Keratinocyte (primary cell): ENCODE data around the gene TAF10. TPM values are rescaled to one million over a fixed set of nuclear protein-coding genes. Genes with fewer than 3 reads are reported as not detected.

Experiments used
- DNase-seq: peaks from one replicate; pipeline ENCODE4 v3.0.0-alpha.2; 2011; ENCODE audit warnings: low read depth, missing footprints, low spot score
- FAIRE-seq: peaks from 2 replicates; lab custom pipeline; 2011; peaks lifted over from hg19 to GRCh38; lab: Jason Lieb, UNC
- H2AFZ ChIP-seq: 2 replicates; pipeline ENCODE4 v1.6.0; 2012; ENCODE audit warnings: low read length, control low read depth, inconsistent platforms; ENCODE audit not compliant: control insufficient read depth
- H3K27ac ChIP-seq: 2 replicates; pipeline ENCODE4 v1.5.1; 2011; ENCODE audit warnings: low read length; ENCODE audit not compliant: control insufficient read depth, insufficient read depth
- H3K27me3 ChIP-seq: 3 replicates; pipeline ENCODE4 v1.6.0; 2011; ENCODE audit warnings: low read length; ENCODE audit not compliant: control insufficient read depth, insufficient read depth; ENCODE audit errors: extremely low read depth
- H3K36me3 ChIP-seq, 2 experiments: 2 replicates in 1 of 2; 3 replicates in 1 of 2; pipeline ENCODE4 v1.5.1; 2011; ENCODE audit warnings: low read length in 2 of 2, mild to moderate bottlenecking in 1 of 2; ENCODE audit not compliant: control insufficient read depth in 2 of 2, insufficient read depth in 2 of 2; ENCODE audit errors: extremely low read depth in 1 of 2
- H3K4me1 ChIP-seq: 3 replicates; pipeline ENCODE4 v1.5.1; 2011; ENCODE audit warnings: low read length; ENCODE audit not compliant: control insufficient read depth, insufficient read depth; ENCODE audit errors: extremely low read depth
- H3K4me2 ChIP-seq: 3 replicates; pipeline ENCODE4 v1.6.0; 2011; ENCODE audit warnings: low read depth, low read length; ENCODE audit not compliant: control insufficient read depth, insufficient read depth; ENCODE audit errors: extremely low read depth
- H3K4me3 ChIP-seq, 3 experiments: fragments of 200-600 bp in 1 of 3; sonication (generic) in 1 of 3; 2 replicates in 2 of 3; 3 replicates in 1 of 3; pipeline ENCODE4 v1.5.1; 2011 to 2016; ENCODE audit warnings: low read length in 3 of 3, mild to moderate bottlenecking in 3 of 3, control low read depth in 2 of 3, inconsistent platforms in 1 of 3, low read depth in 1 of 3, mixed read lengths in 1 of 3, mixed run types in 1 of 3, moderate library complexity in 1 of 3; ENCODE audit not compliant: control insufficient read depth in 2 of 3, insufficient read depth in 2 of 3; ENCODE audit errors: extremely low read depth in 1 of 3
- H3K79me2 ChIP-seq: 2 replicates; pipeline ENCODE4 v1.6.0; 2012; ENCODE audit warnings: low read length; ENCODE audit not compliant: control insufficient read depth, insufficient read depth
- H3K9ac ChIP-seq: 3 replicates; pipeline ENCODE4 v1.6.0; 2011; ENCODE audit warnings: low read length; ENCODE audit not compliant: control insufficient read depth, insufficient read depth; ENCODE audit errors: extremely low read depth
- H3K9me1 ChIP-seq: 3 replicates; pipeline ENCODE4 v1.6.0; 2011; ENCODE audit warnings: low read length; ENCODE audit not compliant: control insufficient read depth, insufficient read depth; ENCODE audit errors: extremely low read depth
- H3K9me3 ChIP-seq: 2 replicates; pipeline ENCODE4 v1.5.1; 2012; ENCODE audit warnings: low read depth, low read length; ENCODE audit not compliant: control insufficient read depth
- H4K20me1 ChIP-seq: 3 replicates; pipeline ENCODE4 v1.6.0; 2011; ENCODE audit warnings: low read length; ENCODE audit not compliant: control insufficient read depth, insufficient read depth; ENCODE audit errors: extremely low read depth
- EZH2 ChIP-seq: IDR thresholded peaks from one replicate; pipeline ENCODE4 v1.6.1; 2012; ENCODE audit warnings: inconsistent platforms, mild to moderate bottlenecking, low read length, moderate library complexity
- dilution Hi-C: fragments of 300-500 bp; cut with MboI; formaldehyde crosslinking; loops from one replicate; pipeline ENCODE4 v1.7.0; 2020; ENCODE audit warnings: low sequenced_read_pairs; ENCODE audit not compliant: extremely low pct_ligation_motif_present
- polyA plus RNA-seq, 5 experiments: library from polyadenylated mRNA; depleted of rRNA in 3 of 5; stranded (reverse) in 3 of 5; stranded (forward) in 1 of 5; unstranded in 1 of 5; fragments of >200 nt; gene quantifications; 1 replicate in 1 of 5; 2 replicates in 3 of 5; 3 replicates in 1 of 5; pipeline versions ENCODE4 v1.2.1 to v1.2.3, GENCODE V29; 2011 to 2012; ENCODE audit warnings: missing spikeins in 2 of 5, low read depth in 1 of 5, low replicate concordance in 1 of 5
- TF ChIP-seq, protein P1 (sequence below), 3 experiments: IDR thresholded peaks in 1 of 3; conservative IDR thresholded peaks in 1 of 3; optimal IDR thresholded peaks in 1 of 3; 2 replicates in 2 of 3; 3 replicates in 1 of 3; pipeline versions ENCODE3 to v1.5.1; 2011; ENCODE audit warnings: low read length in 3 of 3, mild to moderate bottlenecking in 3 of 3, moderate library complexity in 2 of 3, control low read depth in 1 of 3, inconsistent platforms in 1 of 3; ENCODE audit not compliant: insufficient read depth in 2 of 3; ENCODE audit errors: extremely low read depth in 1 of 3

TAF10 gene
- polyA plus RNA-seq, 1 donor (not counting 4 experiments of a cell fraction or from before 2014, with no cell fraction given): 165 TPM

DNA sequence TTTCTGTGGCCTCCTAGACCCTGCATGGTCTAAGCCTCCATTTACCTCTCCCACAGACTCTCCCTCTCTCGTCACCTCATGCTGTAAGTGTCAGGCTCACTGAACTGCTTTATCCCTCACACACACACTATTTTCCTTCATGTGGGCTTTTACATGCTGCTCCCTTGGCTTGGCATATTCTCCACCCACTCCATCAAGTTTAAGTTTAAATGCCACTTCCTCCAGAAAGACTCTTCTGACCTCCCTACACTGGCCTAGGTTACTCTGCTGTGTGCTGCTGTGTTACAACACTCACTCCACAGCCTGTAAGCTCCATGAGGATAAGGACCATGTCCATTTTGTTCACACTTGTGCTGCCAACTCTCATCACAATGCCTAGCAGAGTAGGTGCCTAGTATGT, 41.1 kb upstream of the TAF10 start:
- no peaks in the 10 kb centered on the region for H3K9me3 ChIP-seq
- dilution Hi-C loops: no loop called here
- no peaks in the 10 kb centered on the region for H3K4me1 ChIP-seq
- DNase-seq (no peak), FAIRE-seq (no peak)
- H3K9me1 ChIP-seq: no peaks in the 10 kb centered on the region
- H4K20me1 ChIP-seq: no peaks in the 10 kb centered on the region
- TF ChIP-seq, protein P1, sequence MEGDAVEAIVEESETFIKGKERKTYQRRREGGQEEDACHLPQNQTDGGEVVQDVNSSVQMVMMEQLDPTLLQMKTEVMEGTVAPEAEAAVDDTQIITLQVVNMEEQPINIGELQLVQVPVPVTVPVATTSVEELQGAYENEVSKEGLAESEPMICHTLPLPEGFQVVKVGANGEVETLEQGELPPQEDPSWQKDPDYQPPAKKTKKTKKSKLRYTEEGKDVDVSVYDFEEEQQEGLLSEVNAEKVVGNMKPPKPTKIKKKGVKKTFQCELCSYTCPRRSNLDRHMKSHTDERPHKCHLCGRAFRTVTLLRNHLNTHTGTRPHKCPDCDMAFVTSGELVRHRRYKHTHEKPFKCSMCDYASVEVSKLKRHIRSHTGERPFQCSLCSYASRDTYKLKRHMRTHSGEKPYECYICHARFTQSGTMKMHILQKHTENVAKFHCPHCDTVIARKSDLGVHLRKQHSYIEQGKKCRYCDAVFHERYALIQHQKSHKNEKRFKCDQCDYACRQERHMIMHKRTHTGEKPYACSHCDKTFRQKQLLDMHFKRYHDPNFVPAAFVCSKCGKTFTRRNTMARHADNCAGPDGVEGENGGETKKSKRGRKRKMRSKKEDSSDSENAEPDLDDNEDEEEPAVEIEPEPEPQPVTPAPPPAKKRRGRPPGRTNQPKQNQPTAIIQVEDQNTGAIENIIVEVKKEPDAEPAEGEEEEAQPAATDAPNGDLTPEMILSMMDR (optimal IDR thresholded peaks at IDR 0.05 in 1 of 3, IDR thresholded peaks at IDR 0.05 in 1 of 3, conservative IDR thresholded peaks at IDR 0.05 in 1 of 3; ENCODE audit: extremely low read depth in 1 of 3, insufficient read depth in 2 of 3, low read length in 3 of 3): no peak
- no peak for TF ChIP-seq EZH2
- no peak overlapping the region for H3K9ac ChIP-seq
- peaks cover 63% of the 10 kb centered on the region for H3K27me3 ChIP-seq
- no peak overlapping the region for H3K4me3 ChIP-seq
- H3K36me3 ChIP-seq: no peaks in the 10 kb centered on the region
- no peak overlapping the region for H3K4me2 ChIP-seq
- H3K79me2 ChIP-seq: no peaks in the 10 kb centered on the region
- no peak overlapping the region for H2AFZ ChIP-seq
- no peak overlapping the region for H3K27ac ChIP-seq

DNA sequence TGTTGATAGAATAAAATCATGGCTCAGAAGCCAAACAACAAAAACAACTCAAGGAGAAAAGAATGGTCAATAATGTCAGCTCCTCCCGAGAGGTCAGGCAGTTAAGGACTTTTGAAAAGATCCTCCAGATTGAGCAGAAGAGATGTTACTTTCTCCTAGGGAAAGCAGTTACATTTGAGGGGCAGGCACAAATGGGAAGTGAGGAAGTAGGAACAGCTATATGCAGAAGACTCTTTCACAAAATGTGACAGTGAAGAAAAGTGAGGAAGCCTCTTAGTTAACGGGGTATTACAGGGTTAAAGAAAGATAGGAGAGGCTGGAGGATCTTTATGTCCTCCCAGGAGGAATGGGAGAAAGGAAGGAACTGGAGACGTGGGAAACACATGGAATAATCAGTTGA, 40.2 kb upstream of the TAF10 start:
- Histone ChIP-seq H4K20me1 (no peaks in the 10 kb centered on the region), H3K27ac (no peak overlapping the region), H3K9me3 (no peaks in the 10 kb centered on the region), H3K36me3 (no peaks in the 10 kb centered on the region), H3K27me3 (peaks cover 60% of the 10 kb centered on the region), H3K4me1 (no peaks in the 10 kb centered on the region), H3K9ac (no peak overlapping the region), H3K9me1 (no peaks in the 10 kb centered on the region), H3K79me2 (no peaks in the 10 kb centered on the region), H3K4me3 (no peak overlapping the region), H2AFZ (no peak overlapping the region), H3K4me2 (no peak overlapping the region)
- FAIRE-seq (no peak), DNase-seq (no peak)
- TF ChIP-seq, protein P1 (optimal IDR thresholded peaks at IDR 0.05 in 1 of 3, IDR thresholded peaks at IDR 0.05 in 1 of 3, conservative IDR thresholded peaks at IDR 0.05 in 1 of 3; ENCODE audit: extremely low read depth in 1 of 3, insufficient read depth in 2 of 3, low read length in 3 of 3): no peak
- TF ChIP-seq EZH2: no peak
- dilution Hi-C loops: no loop called here
